GM21576 (cell line): ENCODE results near the gene NOS1AP.

Source experiments
- ATAC-seq: cut with Tn5 transposase; IDR thresholded peaks from one replicate; pipeline ENCODE4 v1.9.1; 2021; ENCODE audit warnings: mild to moderate bottlenecking, moderate library complexity; ENCODE audit not compliant: unreplicated experiment

NOS1AP gene

GRCh38 chr1:162375463-162375862, 306.0 kb downstream of the NOS1AP start:
- ATAC-seq: no peak

- no peak for ATAC-seq
Measured at GRCh38 chr1:162376691-162377090, 307.2 kb downstream of the NOS1AP start, which contains the start of gene SPATA46. SPATA46 (minus strand) TSS chr1:162376854; CDS start chr1:162376790, 64 bp downstream.

- ATAC-seq: no peak
Measured at GRCh38 chr1:162380061-162380846, 310.8 kb downstream of the NOS1AP start.

- ATAC-seq: no peak
Measured at GRCh38 chr1:162381383-162381782, 311.9 kb downstream of the NOS1AP start, which contains the start of gene C1orf226. C1orf226 (plus strand) TSS chr1:162381728; CDS start chr1:162381902, 174 bp downstream.

GRCh38 chr1:162381941-162382750, 312.7 kb downstream of the NOS1AP start:
- ATAC-seq: no peak

- no peak for ATAC-seq
Measured at GRCh38 chr1:162383091-162383490, 313.6 kb downstream of the NOS1AP start.

- ATAC-seq: no peak
Measured at GRCh38 chr1:162383516-162383915, 314.0 kb downstream of the NOS1AP start.

GRCh38 chr1:162384116-162384515, 314.6 kb downstream of the NOS1AP start:
- no peak for ATAC-seq

- ATAC-seq: no peak
Measured at GRCh38 chr1:162384601-162385279, 315.2 kb downstream of the NOS1AP start.

GRCh38 chr1:162385280-162385623, 315.8 kb downstream of the NOS1AP start:
- no peak for ATAC-seq

GRCh38 chr1:162385702-162386101, 316.2 kb downstream of the NOS1AP start:
- ATAC-seq: no peak

- no peak for ATAC-seq
Measured at GRCh38 chr1:162386292-162387225, 317.1 kb downstream of the NOS1AP start.

GRCh38 chr1:162387226-162388082, 318.0 kb downstream of the NOS1AP start:
- ATAC-seq: no peak

GRCh38 chr1:162388083-162388594, 318.6 kb downstream of the NOS1AP start:
- ATAC-seq: no peak

- ATAC-seq: no peak
Measured at GRCh38 chr1:162388615-162389014, 319.1 kb downstream of the NOS1AP start.

GRCh38 chr1:162389021-162389818, 319.7 kb downstream of the NOS1AP start:
- no peak for ATAC-seq

GRCh38 chr1:162389971-162390370, 320.5 kb downstream of the NOS1AP start:
- ATAC-seq: no peak
